K562 (cell line): Measurements from ENCODE around the gene ATCAY. TPM values are rescaled to one million over a fixed set of nuclear protein-coding genes. Genes with fewer than 3 reads are reported as not detected.

Source experiments
- ATAC-seq: fragments of 200-7000 bp; cut with Tn5 transposase; 3 replicates; pipeline ENCODE4 v1.9.1; 2020; ENCODE audit warnings: moderate library complexity
- BruUV-seq: library from RNA; stranded (reverse); fragments of 400-500 nt; replicated peaks from 2 replicates; lab custom pipeline; 2021; lab: Mats Ljungman, UMichigan
- CTCF ChIA-PET: fragments of 300-600 bp; formaldehyde crosslinking; extraction: SDS; loops from one replicate; lab custom pipeline; 2021; ENCODE audit warnings: low intra/inter-chr PET ratio; lab: Yijun Ruan, JAX
- POLR2A ChIA-PET: fragments of 300-600, 350-650 bp; sonication (Branson Sonifier 250); formaldehyde crosslinking; extraction: SDS; loops from one replicate; lab custom pipeline; 2021; ENCODE audit warnings: antibody characterized with exemption, inconsistent platforms; lab: Yijun Ruan, JAX
- DNase-seq, 4 experiments: peaks; one replicate each; pipeline versions ENCODE4 v3.0.0 to v3.0.0-alpha.2; 2011 to 2018; ENCODE audit warnings: low spot score in 3 of 4, mixed read lengths in 3 of 4; ENCODE audit errors: extremely low read depth in 1 of 4
- FAIRE-seq: peaks from 2 replicates; lab custom pipeline; 2011; peaks lifted over from hg19 to GRCh38; lab: Jason Lieb, UNC
- H2AFZ ChIP-seq: 2 replicates; pipeline ENCODE4 v1.6.0; 2011; ENCODE audit warnings: low read depth, low read length, control low read depth, inconsistent platforms
- H3K27ac ChIP-seq: fragments of 200-600 bp; 3 replicates; pipeline ENCODE4 v1.8.0; 2011; ENCODE audit warnings: low read depth, mild to moderate bottlenecking, control low read depth, inconsistent platforms, low read length, moderate library complexity, mixed read lengths; ENCODE audit errors: extremely low read depth
- H3K27me3 ChIP-seq, 2 experiments: fragments of 300-600 bp in 1 of 2; 2 replicates in 1 of 2; 3 replicates in 1 of 2; pipeline versions ENCODE4 v1.6.0 to v1.8.0; 2011; ENCODE audit warnings: inconsistent platforms in 2 of 2, low read length in 2 of 2, mild to moderate bottlenecking in 1 of 2, mixed read lengths in 1 of 2, moderate library complexity in 1 of 2; ENCODE audit not compliant: control insufficient read depth in 2 of 2, insufficient read depth in 2 of 2
- H3K36me3 ChIP-seq: fragments of 300-600 bp; 3 replicates; pipeline ENCODE4 v1.8.0; 2011; ENCODE audit warnings: mild to moderate bottlenecking, low read length, inconsistent platforms; ENCODE audit not compliant: control insufficient read depth, insufficient read depth
- H3K4me1 ChIP-seq, 2 experiments: fragments of 200-600 bp in 1 of 2; replicated peaks in 1 of 2; 2 replicates in 1 of 2; 3 replicates in 1 of 2; pipeline versions ENCODE4 v1.5.1 to v1.8.0; 2011; ENCODE audit warnings: inconsistent platforms in 2 of 2, low read length in 2 of 2, mild to moderate bottlenecking in 1 of 2, mixed read lengths in 1 of 2, moderate library complexity in 1 of 2; ENCODE audit not compliant: control insufficient read depth in 2 of 2, insufficient read depth in 2 of 2
- H3K4me2 ChIP-seq: 2 replicates; pipeline ENCODE4 v1.6.1; 2011; ENCODE audit warnings: low read length, control low read depth, inconsistent platforms, mixed read lengths; ENCODE audit not compliant: insufficient read depth
- H3K4me3 ChIP-seq: fragments of 200-600 bp; sonication (generic), shearing (Covaris generic); 2 replicates; pipeline ENCODE4 v1.5.1; 2016; ENCODE audit warnings: control low read depth, inconsistent platforms
- H3K79me2 ChIP-seq: fragments of 200-600 bp; 3 replicates; pipeline ENCODE4 v1.8.0; 2011; ENCODE audit warnings: low read length, inconsistent platforms; ENCODE audit not compliant: control insufficient read depth, insufficient read depth
- H3K9ac ChIP-seq, 2 experiments: 2 replicates each; pipeline versions ENCODE4 v1.6.0 to v1.6.1; 2011; ENCODE audit warnings: low read depth in 2 of 2, low read length in 2 of 2, control low read depth in 1 of 2, inconsistent platforms in 1 of 2, mild to moderate bottlenecking in 1 of 2, mixed read lengths in 1 of 2; ENCODE audit not compliant: insufficient read depth in 1 of 2
- H3K9me1 ChIP-seq: one replicate; pipeline ENCODE4 v1.6.0; 2011; ENCODE audit warnings: inconsistent platforms, mild to moderate bottlenecking, low read length, moderate library complexity; ENCODE audit not compliant: control insufficient read depth, insufficient read depth
- H3K9me3 ChIP-seq: replicated peaks from 2 replicates; pipeline ENCODE4 v1.5.1; 2011; ENCODE audit warnings: low read depth, low read length, inconsistent platforms; ENCODE audit not compliant: control insufficient read depth, insufficient read depth
- H4K20me1 ChIP-seq: replicated peaks from 2 replicates; pipeline ENCODE4 v1.6.1; 2011; ENCODE audit warnings: low read length, inconsistent platforms, mixed read lengths; ENCODE audit not compliant: control insufficient read depth, insufficient read depth
- ATF7 ChIP-seq: fragments of 450-650 bp; IDR thresholded peaks from 2 replicates; pipeline ENCODE4 v1.7.1; 2014; ENCODE audit warnings: mild to moderate bottlenecking, moderate library complexity
- BHLHE40 ChIP-seq: IDR thresholded peaks from 2 replicates; pipeline ENCODE4 v1.6.1; 2011; ENCODE audit warnings: low read length, improper control_type of control experiment
- CREM ChIP-seq: IDR thresholded peaks from 2 replicates; pipeline ENCODE4 v1.6.1; 2014; ENCODE audit warnings: antibody characterized with exemption, low read depth
- CXXC5 ChIP-seq: fragments of 250-450 bp; sonication (Bioruptor Pico); IDR thresholded peaks from 2 replicates; pipeline ENCODE4 v1.8.0; 2022; ENCODE audit warnings: inconsistent platforms, mild to moderate bottlenecking, moderate library complexity
- EGR1 ChIP-seq: fragments of 450-650 bp; conservative IDR thresholded peaks from 2 replicates; pipeline ENCODE4 v1.6.1; 2017; ENCODE audit warnings: mild to moderate bottlenecking
- ESRRA ChIP-seq: fragments of 450-650 bp; IDR thresholded peaks from 2 replicates; pipeline ENCODE4 v1.6.1; 2014; ENCODE audit warnings: low read depth, mild to moderate bottlenecking, moderate library complexity, borderline replicate concordance
- HCFC1 ChIP-seq: IDR thresholded peaks from 2 replicates; pipeline ENCODE4 v1.6.1; 2012; ENCODE audit warnings: low read depth, low read length, improper control_type of control experiment
- JUND ChIP-seq, 2 experiments: IDR thresholded peaks; 2 replicates in 1 of 2; 3 replicates in 1 of 2; pipeline ENCODE4 v1.6.1; 2011; ENCODE audit warnings: borderline replicate concordance in 2 of 2, low read depth in 2 of 2, low read length in 2 of 2, improper control_type of control experiment in 1 of 2, missing biosample characterization in 1 of 2, missing genetic modification characterization in 1 of 2, missing genetic modification reagents in 1 of 2
- NFE2 ChIP-seq: IDR thresholded peaks from 2 replicates; pipeline ENCODE4 v1.6.1; 2014; ENCODE audit warnings: antibody characterized with exemption, low read depth
- OTX1 ChIP-seq: fragments of 450-650 bp; formaldehyde crosslinking; IDR thresholded peaks from 2 replicates; pipeline ENCODE4 v1.4.0; 2022; ENCODE audit warnings: mild to moderate bottlenecking
- RAD21 ChIP-seq, 2 experiments: fragments of 250-450 bp in 1 of 2; fragments of 450-650 bp in 1 of 2; sonication (Bioruptor Pico) in 1 of 2; formaldehyde crosslinking in 1 of 2; IDR thresholded peaks in 1 of 2; conservative IDR thresholded peaks in 1 of 2; 2 replicates each; pipeline versions ENCODE4 v1.4.0 to v1.8.0; 2020 to 2022; ENCODE audit warnings: mild to moderate bottlenecking in 2 of 2, moderate library complexity in 1 of 2
- RAD51 ChIP-seq: fragments of 450-650 bp; IDR thresholded peaks from 2 replicates; pipeline ENCODE4 v1.7.1; 2016; ENCODE audit warnings: low read depth, mild to moderate bottlenecking, borderline replicate concordance
- SPI1 ChIP-seq: IDR thresholded peaks from 2 replicates; pipeline ENCODE4 v1.6.1; 2011; ENCODE audit warnings: low read depth, low read length, control low read depth, borderline replicate concordance
- ZBTB7A ChIP-seq: IDR thresholded peaks from 2 replicates; pipeline ENCODE4 v1.6.1; 2011; ENCODE audit warnings: low read depth, mild to moderate bottlenecking, low read length, moderate library complexity, borderline replicate concordance; ENCODE audit not compliant: control insufficient read depth
- ZNF197 ChIP-seq: fragments of 200-800 bp; sonication (Bioruptor generic); IDR thresholded peaks from 2 replicates; pipeline ENCODE4 v1.6.1; 2016; ENCODE audit warnings: low read depth, missing genetic modification characterization, missing compliant biosample characterization
- WGBS: fragments of 100-300 bp; shearing (Covaris generic); methylation state at CpG from one replicate; pipeline ENCODE4 v1.1.6; 2016; ENCODE audit warnings: low coverage, mixed read lengths; ENCODE audit not compliant: insufficient coverage; ENCODE audit errors: missing lambda C conversion rate; 5-methylcytosine and 5-hydroxymethylcytosine counted together
- in situ Hi-C: fragments of 300-500 bp; cut with MboI; formaldehyde crosslinking; loops from 4 replicates; pipeline ENCODE4 v1.15.0; 2018; ENCODE audit warnings: inconsistent platforms, mixed read lengths
- intact Hi-C: fragments of 100-400 bp; cut with micrococcal nuclease; formaldehyde crosslinking; loops from 2 replicates; pipeline ENCODE4 v1.14.2; 2022
- polyA plus RNA-seq, 8 experiments: library from polyadenylated mRNA; depleted of rRNA in 4 of 8; stranded (reverse) in 5 of 8; unstranded in 3 of 8; fragments of >200 nt; fragmentation: Nextera tagmentation in 2 of 8; fragmentation: Illumina TruSeq in 1 of 8; extraction: Ambion mirVana in 2 of 8; extraction: Trizol in 1 of 8; gene quantifications; 2 replicates each; pipeline versions ENCODE4 v1.2.1 to v1.2.3, GENCODE V29; 2011 to 2014; ENCODE audit warnings: inconsistent platforms in 1 of 8, missing spikeins in 1 of 8
- total RNA-seq, 7 experiments: library from RNA; depleted of rRNA in 6 of 7; stranded (reverse); fragments of >200 nt in 6 of 7; fragmentation: Illumina TruSeq in 2 of 7; extraction: Trizol in 2 of 7; gene quantifications; 2 replicates each; pipeline versions ENCODE4 v1.2.1 to v1.2.3, GENCODE V29; 2011 to 2021; ENCODE audit warnings: low replicate concordance in 1 of 7
- TF ChIP-seq, protein P1 (sequence below): sonication (generic); formaldehyde crosslinking; IDR thresholded peaks from 2 replicates; pipeline ENCODE4 v1.8.0; 2022; ENCODE audit warnings: missing genetic modification reagents, mild to moderate bottlenecking, moderate library complexity, borderline replicate concordance
- TF ChIP-seq, protein P2 (sequence below): IDR thresholded peaks from 2 replicates; pipeline ENCODE4 v1.6.1; 2011; ENCODE audit warnings: borderline replicate concordance, low read depth, mild to moderate bottlenecking, moderate library complexity, low read length; ENCODE audit not compliant: insufficient read depth, poor library complexity, severe bottlenecking

The ATCAY gene
- total and polyA plus RNA-seq, 9 of the 15 experiments (the other 6 are each of a cell fraction or from before 2014, with no cell fraction given) = not detected

DNA sequence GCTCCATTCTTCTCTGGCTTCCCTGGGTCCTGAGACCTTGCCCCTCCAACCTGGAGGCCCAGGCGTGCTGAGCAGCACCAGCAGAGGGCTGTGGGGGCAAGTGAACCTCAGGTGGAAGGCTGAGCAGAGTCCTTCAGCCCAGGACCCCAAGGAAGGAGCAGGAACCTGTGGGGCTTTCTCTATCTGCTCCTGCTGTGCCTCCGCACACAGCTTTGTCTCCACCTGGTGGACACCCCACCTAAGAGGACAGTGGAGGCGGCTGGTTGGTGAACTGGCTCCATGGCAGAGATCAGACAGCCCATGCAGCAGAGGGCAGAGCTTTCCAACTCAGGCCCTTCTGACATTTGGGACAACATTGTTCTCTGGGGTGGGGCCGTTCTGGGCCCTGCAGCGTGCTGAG is 31.4 kb upstream of the ATCAY start:
- Histone ChIP-seq H3K4me1 (peaks cover 18 to 32% of the 10 kb centered on the region in 2 experiments; a peak in 4 of 5 replicates), H2AFZ (peak overlapping the region; percentile 96), H4K20me1 (no peaks in the 10 kb centered on the region; the same call in 1 of the 2 replicates), H3K27me3 (no peaks in the 10 kb centered on the region), H3K4me3 (no peak overlapping the region), H3K36me3 (no peaks in the 10 kb centered on the region), H3K9me1 (no peaks in the 10 kb centered on the region), H3K4me2 (peak overlapping the region; percentile 56), H3K27ac (no peak overlapping the region), H3K9me3 (no peaks in the 10 kb centered on the region), H3K79me2 (no peaks in the 10 kb centered on the region), H3K9ac (peak overlapping the region in 1 of 2 experiments; percentile 74; a peak in 2 of 4 replicates)
- peak; percentile 78 to 82 (median 81) for DNase-seq
- in situ Hi-C loops = loop anchor here (5.0 kb wide), 1 partner anchor 192 kb away; no protein-coding TSS in a partner anchor
- peak; percentile 88 for FAIRE-seq
- 1% methylated on average over 5 of the region's 5 CpGs for WGBS
- intact Hi-C loops = loop anchor here (5.0 to 10.0 kb wide), 2 partner anchors 64 to 127 kb away; partner anchors contain the start of gene MATK
- ATAC-seq = peak; percentile 94
- ChIA-PET CTCF (interaction anchor here (0.6 to 0.9 kb wide), 5 partner anchors 85 to 1201 kb away, joined by 3 to 4 read pairs (median 3); no protein-coding TSS in a partner anchor), POLR2A (interaction anchor here (0.5 to 1.0 kb wide), 9 partner anchors 12 to 1871 kb away, joined by 3 to 5 read pairs (median 3); partner anchors contain the start of genes CATSPERD and LONP1)
- BruUV-seq = no TSS peak
- 0 out of 2 replicates have a peak, but pooled peaks have one; percentile 8 for TF ChIP-seq ESRRA
- TF ChIP-seq SPI1 = no peak
- TF ChIP-seq HCFC1 = 0 out of 2 replicates have a peak, but pooled peaks have one; percentile 9
- TF ChIP-seq BHLHE40 = no peak
- 0 out of 2 replicates have a peak, but pooled peaks have one; percentile 12 for TF ChIP-seq ZBTB7A
- 0 out of 2 replicates have a peak, but pooled peaks have one; percentile 7 for TF ChIP-seq CXXC5 (CRISPR knock-in tag)
- TF ChIP-seq, protein P1, sequence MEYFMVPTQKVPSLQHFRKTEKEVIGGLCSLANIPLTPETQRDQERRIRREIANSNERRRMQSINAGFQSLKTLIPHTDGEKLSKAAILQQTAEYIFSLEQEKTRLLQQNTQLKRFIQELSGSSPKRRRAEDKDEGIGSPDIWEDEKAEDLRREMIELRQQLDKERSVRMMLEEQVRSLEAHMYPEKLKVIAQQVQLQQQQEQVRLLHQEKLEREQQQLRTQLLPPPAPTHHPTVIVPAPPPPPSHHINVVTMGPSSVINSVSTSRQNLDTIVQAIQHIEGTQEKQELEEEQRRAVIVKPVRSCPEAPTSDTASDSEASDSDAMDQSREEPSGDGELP (CRISPR knock-in tag) = peak; percentile 30; the same call in 1 of the 2 replicates
- no peak for TF ChIP-seq OTX1 (CRISPR knock-in tag)
- TF ChIP-seq JUND (IDR thresholded peaks at IDR 0.05; ENCODE audit: borderline replicate concordance, low read depth, low read length) = 0 out of 2 replicates have a peak, but pooled peaks have one; percentile 19
- TF ChIP-seq JUND (tag; IDR thresholded peaks at IDR 0.05; ENCODE audit: borderline replicate concordance, low read depth, low read length) = no peak
- TF ChIP-seq EGR1 = peak; percentile 28; the same call in 1 of the 2 replicates
- peak; percentile 13; the same call in 1 of the 2 replicates for TF ChIP-seq ATF7
- TF ChIP-seq CREM = peak; percentile 37; the same call in 1 of the 2 replicates
- TF ChIP-seq, protein P2, sequence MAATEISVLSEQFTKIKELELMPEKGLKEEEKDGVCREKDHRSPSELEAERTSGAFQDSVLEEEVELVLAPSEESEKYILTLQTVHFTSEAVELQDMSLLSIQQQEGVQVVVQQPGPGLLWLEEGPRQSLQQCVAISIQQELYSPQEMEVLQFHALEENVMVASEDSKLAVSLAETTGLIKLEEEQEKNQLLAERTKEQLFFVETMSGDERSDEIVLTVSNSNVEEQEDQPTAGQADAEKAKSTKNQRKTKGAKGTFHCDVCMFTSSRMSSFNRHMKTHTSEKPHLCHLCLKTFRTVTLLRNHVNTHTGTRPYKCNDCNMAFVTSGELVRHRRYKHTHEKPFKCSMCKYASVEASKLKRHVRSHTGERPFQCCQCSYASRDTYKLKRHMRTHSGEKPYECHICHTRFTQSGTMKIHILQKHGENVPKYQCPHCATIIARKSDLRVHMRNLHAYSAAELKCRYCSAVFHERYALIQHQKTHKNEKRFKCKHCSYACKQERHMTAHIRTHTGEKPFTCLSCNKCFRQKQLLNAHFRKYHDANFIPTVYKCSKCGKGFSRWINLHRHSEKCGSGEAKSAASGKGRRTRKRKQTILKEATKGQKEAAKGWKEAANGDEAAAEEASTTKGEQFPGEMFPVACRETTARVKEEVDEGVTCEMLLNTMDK = peak; percentile 1
- no peak for TF ChIP-seq RAD51
- no peak for TF ChIP-seq ZNF197
- TF ChIP-seq NFE2 = no peak
- TF ChIP-seq RAD21 (CRISPR knock-in tag; conservative IDR thresholded peaks at IDR 0.05 in 1 of 2, IDR thresholded peaks at IDR 0.05 in 1 of 2) = peak; percentile 70 to 88
